HEK293 (cell line): Measurements from ENCODE around the gene SERPINA3.

ENCODE experiments used
- CTCF ChIA-PET: fragments of 350-600 bp; formaldehyde crosslinking; extraction: SDS; loops from one replicate; lab custom pipeline; 2021; ENCODE audit warnings: antibody characterized with exemption; lab: Yijun Ruan, JAX
- POLR2A ChIA-PET: fragments of 300-600 bp; formaldehyde crosslinking; extraction: SDS; loops from one replicate; lab custom pipeline; 2020; ENCODE audit warnings: antibody characterized with exemption, inconsistent platforms; lab: Yijun Ruan, JAX
- H3K27ac ChIP-seq: fragments of 200-500 bp; sonication (Bioruptor generic); 2 replicates; pipeline ENCODE4 v1.5.1; 2014; ENCODE audit warnings: low read depth, low read length, control low read depth, inconsistent platforms; ENCODE audit errors: extremely low read depth
- H3K36me3 ChIP-seq, 2 experiments: fragments of 200-500 bp in 1 of 2; sonication (Bioruptor generic) in 1 of 2; 1 replicate in 1 of 2; 2 replicates in 1 of 2; pipeline ENCODE4 v1.5.1; 2014 to 2017; ENCODE audit warnings: inconsistent platforms in 2 of 2, low read length in 2 of 2; ENCODE audit not compliant: control insufficient read depth in 2 of 2, insufficient read depth in 1 of 2
- H3K4me1 ChIP-seq: fragments of 200-500 bp; sonication (Bioruptor generic); 2 replicates; pipeline ENCODE4 v1.5.1; 2014; ENCODE audit warnings: mild to moderate bottlenecking, low read length, inconsistent platforms; ENCODE audit not compliant: control insufficient read depth, insufficient read depth
- H3K4me3 ChIP-seq: 2 replicates; pipeline ENCODE4 v1.5.1; 2011; ENCODE audit warnings: low read depth, mild to moderate bottlenecking, control low read depth, low read length, moderate library complexity
- H3K9me3 ChIP-seq: fragments of 200-500 bp; sonication (Bioruptor generic); 2 replicates; pipeline ENCODE4 v1.5.1; 2014; ENCODE audit warnings: low read depth, low read length, inconsistent platforms; ENCODE audit not compliant: control insufficient read depth, insufficient read depth
- BCL6B ChIP-seq: fragments of 450-650 bp; formaldehyde crosslinking; IDR thresholded peaks from 2 replicates; pipeline ENCODE4 v1.5.1; 2017; ENCODE audit warnings: missing biosample characterization, missing genetic modification characterization
- ELK4 ChIP-seq: IDR thresholded peaks from 2 replicates; pipeline ENCODE4 v1.6.1; 2011; ENCODE audit warnings: mild to moderate bottlenecking, low read depth, low read length, borderline replicate concordance
- FEZF1 ChIP-seq: fragments of 450-650 bp; formaldehyde crosslinking; IDR thresholded peaks from 2 replicates; pipeline ENCODE4 v1.5.1; 2016; ENCODE audit warnings: missing biosample characterization, missing genetic modification characterization
- KLF7 ChIP-seq: fragments of 450-650 bp; formaldehyde crosslinking; IDR thresholded peaks from 2 replicates; pipeline ENCODE4 v1.5.1; 2016; ENCODE audit warnings: missing biosample characterization, missing genetic modification characterization, borderline replicate concordance
- PRDM2 ChIP-seq: fragments of 450-650 bp; formaldehyde crosslinking; IDR thresholded peaks from 2 replicates; pipeline ENCODE4 v1.5.1; 2016; ENCODE audit warnings: missing biosample characterization, missing genetic modification characterization, borderline replicate concordance
- ZBTB6 ChIP-seq: fragments of 450-650 bp; formaldehyde crosslinking; IDR thresholded peaks from 2 replicates; pipeline ENCODE4 v1.5.1; 2017; ENCODE audit warnings: missing biosample characterization, missing genetic modification characterization
- ZEB2 ChIP-seq: fragments of 450-650 bp; formaldehyde crosslinking; IDR thresholded peaks from 2 replicates; pipeline ENCODE4 v1.5.1; 2016; ENCODE audit warnings: missing biosample characterization, missing genetic modification characterization
- ZNF10 ChIP-seq: fragments of 450-650 bp; formaldehyde crosslinking; IDR thresholded peaks from 2 replicates; pipeline ENCODE4 v1.5.1; 2017; ENCODE audit warnings: missing biosample characterization, missing genetic modification characterization
- ZNF112 ChIP-seq: fragments of 450-650 bp; formaldehyde crosslinking; IDR thresholded peaks from 2 replicates; pipeline ENCODE4 v1.5.0; 2017; ENCODE audit warnings: missing biosample characterization, missing genetic modification characterization
- ZNF121 ChIP-seq: fragments of 450-650 bp; formaldehyde crosslinking; IDR thresholded peaks from 2 replicates; pipeline ENCODE4 v1.5.1; 2016; ENCODE audit warnings: missing biosample characterization, missing genetic modification characterization
- ZNF2 ChIP-seq: fragments of 450-650 bp; formaldehyde crosslinking; IDR thresholded peaks from 2 replicates; pipeline ENCODE4 v1.5.1; 2016; ENCODE audit warnings: missing biosample characterization, missing genetic modification characterization
- ZNF26 ChIP-seq: fragments of 450-650 bp; formaldehyde crosslinking; IDR thresholded peaks from 2 replicates; pipeline ENCODE4 v1.5.1; 2016; ENCODE audit warnings: missing biosample characterization, missing genetic modification characterization
- ZNF341 ChIP-seq: fragments of 450-650 bp; formaldehyde crosslinking; IDR thresholded peaks from 2 replicates; pipeline ENCODE4; 2016; ENCODE audit warnings: low read depth, missing biosample characterization, missing genetic modification characterization
- ZNF354C ChIP-seq: fragments of 450-650 bp; formaldehyde crosslinking; IDR thresholded peaks from 2 replicates; pipeline ENCODE4 v1.5.1; 2016; ENCODE audit warnings: missing biosample characterization, missing genetic modification characterization, low read depth, borderline replicate concordance
- ZNF610 ChIP-seq: fragments of 450-650 bp; formaldehyde crosslinking; IDR thresholded peaks from 2 replicates; pipeline ENCODE4 v1.5.1; 2016; ENCODE audit warnings: missing biosample characterization, missing genetic modification characterization, borderline replicate concordance

Gene SERPINA3

GRCh38 chr14:94655169-94655710, 43.0 kb downstream of the SERPINA3 start (continued):
- TF ChIP-seq BCL6B (tag by site-specific recombination) (no peak), ZBTB6 (tag by site-specific recombination) (no peak), ZNF2 (no peak)

GRCh38 chr14:94656043-94656442, 43.9 kb downstream of the SERPINA3 start:
- TF ChIP-seq ZNF341 = no peak
- TF ChIP-seq ZNF10 (tag by site-specific recombination) = no peak
- TF ChIP-seq ZNF26 (tag by site-specific recombination) = no peak
- no peak for TF ChIP-seq ZNF610 (tag by site-specific recombination)
- no peak for TF ChIP-seq ZEB2 (tag by site-specific recombination)
- no peak for TF ChIP-seq ZNF121 (tag by site-specific recombination)
- TF ChIP-seq ZNF112 (tag by site-specific recombination) = no peak
- no peak overlapping the region for H3K27ac ChIP-seq
- no peaks in the 10 kb centered on the region for H3K4me1 ChIP-seq
- no peaks in the 10 kb centered on the region for H3K9me3 ChIP-seq
- H3K36me3 ChIP-seq = no peaks in the 10 kb centered on the region
- no peak overlapping the region for H3K4me3 ChIP-seq
- ChIA-PET POLR2A (no interaction called here), CTCF (no interaction called here)

- no peaks in the 10 kb centered on the region for H3K4me1 ChIP-seq
- H3K4me3 ChIP-seq = no peak overlapping the region
- ChIA-PET POLR2A (interaction anchor here (0.6 kb wide), 1 partner anchor 210 kb away, joined by 6 read pairs; no protein-coding TSS in a partner anchor), CTCF (no interaction called here)
- TF ChIP-seq KLF7 (tag by site-specific recombination) = no peak
- TF ChIP-seq, all 188 proteins: peak for 0
- no peaks in the 10 kb centered on the region for H3K9me3 ChIP-seq
- H3K27ac ChIP-seq = no peak overlapping the region
- H3K36me3 ChIP-seq = no peaks in the 10 kb centered on the region
Observed at GRCh38 chr14:94659256-94659655, 47.1 kb downstream of the SERPINA3 start.

GRCh38 chr14:94659901-94660300, 47.7 kb downstream of the SERPINA3 start:
- ChIA-PET CTCF (no interaction called here), POLR2A (no interaction called here)
- H3K9me3 ChIP-seq = no peaks in the 10 kb centered on the region
- H3K4me3 ChIP-seq = no peak overlapping the region
- H3K4me1 ChIP-seq = no peaks in the 10 kb centered on the region
- H3K36me3 ChIP-seq = no peaks in the 10 kb centered on the region
- H3K27ac ChIP-seq = no peak overlapping the region
- TF ChIP-seq ZNF354C (no peak), FEZF1 (tag by site-specific recombination) (no peak), PRDM2 (no peak), ZNF341 (no peak), ELK4 (no peak)
